Transverse colon (tissue), 4 donors: ENCODE results near the gene NR1D2. TPM values are rescaled to one million over a fixed set of nuclear protein-coding genes. Genes with fewer than 3 reads are reported as not detected.
"Not testable (repeated sequence)": the region's sequence is repeated elsewhere in the genome, so short reads cannot be mapped to it uniquely, and the experiment has no call there.

Experiments used
- DNase-seq: peaks from one replicate; pipeline ENCODE4 v3.0.0-alpha.2; 2019
- H3K27ac ChIP-seq, 4 donors: fragments of 200-600 bp; sonication (generic); 2 replicates each; pipeline ENCODE4 v1.5.1; 2016 to 2018; ENCODE audit warnings: inconsistent platforms in 4 of 4
- H3K27me3 ChIP-seq: fragments of 200-600 bp; sonication (generic); 2 replicates; pipeline ENCODE4 v1.5.1; 2017; ENCODE audit warnings: inconsistent platforms
- H3K36me3 ChIP-seq, 4 donors: fragments of 200-600 bp; sonication (generic); 2 replicates each; pipeline ENCODE4 v1.5.1; 2017 to 2019; ENCODE audit warnings: inconsistent platforms in 4 of 4
- H3K4me1 ChIP-seq, 4 donors: fragments of 200-600 bp; sonication (generic); 2 replicates each; pipeline ENCODE4 v1.5.1; 2017 to 2020; ENCODE audit warnings: inconsistent platforms in 4 of 4
- H3K4me3 ChIP-seq, 4 donors: fragments of 200-600 bp; sonication (generic); 1 replicate in 1 of 4; 2 replicates in 3 of 4; pipeline versions ENCODE4 v1.5.1 to v1.6.1; 2017 to 2019; ENCODE audit warnings: inconsistent platforms in 4 of 4
- H3K9me3 ChIP-seq, 2 donors: fragments of 200-600 bp; sonication (generic); 2 replicates each; pipeline ENCODE4 v1.5.1; 2017 to 2019; ENCODE audit warnings: inconsistent platforms in 2 of 2
- CTCF ChIP-seq, 5 experiments: fragments of 200-600 bp in 3 of 5; fragments of 450-650 bp in 2 of 5; sonication (generic) in 3 of 5; IDR thresholded peaks; 1 replicate in 2 of 5; 2 replicates in 3 of 5; pipeline ENCODE4 v1.5.1; 2016 to 2017; ENCODE audit warnings: antibody characterized with exemption in 5 of 5, inconsistent platforms in 3 of 5, mild to moderate bottlenecking in 2 of 5, moderate library complexity in 1 of 5
- EP300 ChIP-seq: sonication (generic); formaldehyde crosslinking; IDR thresholded peaks from one replicate; pipeline ENCODE4 v1.6.1; 2017; ENCODE audit warnings: antibody characterized with exemption, low read depth
- POLR2A ChIP-seq: fragments of 450-650 bp; IDR thresholded peaks from one replicate; pipeline ENCODE4 v1.6.1; 2016; ENCODE audit warnings: antibody characterized with exemption, mild to moderate bottlenecking, moderate library complexity
- POLR2AphosphoS5 ChIP-seq, 3 donors: sonication (generic); formaldehyde crosslinking; IDR thresholded peaks; one replicate each; pipeline ENCODE4 v1.6.1; 2016; ENCODE audit warnings: antibody characterized with exemption in 3 of 3
- WGBS, 2 donors: methylation state at CpG; one replicate each; pipeline ENCODE4 v1.1.5; 2018; ENCODE audit warnings: low coverage in 1 of 2; 5-methylcytosine and 5-hydroxymethylcytosine counted together
- in situ Hi-C, 4 donors: fragments of 200-750 bp; cut with MboI; loops; one replicate each; pipeline versions ENCODE4 v1.15.0 to v1.15.1; 2017; ENCODE audit warnings: low sequenced_read_pairs in 3 of 4, low pct_ligation_motif_present in 1 of 4, low pct_unique_long_range_greater_than_20kb in 1 of 4
- intact Hi-C: fragments of 100-400 bp; cut with DNase I; formaldehyde crosslinking; loops from one replicate; pipeline ENCODE4 v1.15.1; 2023; ENCODE audit warnings: low total_unique reads
- total RNA-seq, 4 donors: library from RNA; depleted of rRNA; stranded (reverse); fragments of >200 nt; gene quantifications; one replicate each; pipeline ENCODE4 v1.1.0, GENCODE V29; 2016

Gene NR1D2
- total RNA-seq, 4 donors from 2014 or later, result 21.9 to 34.8 (median 26.9) TPM

- Histone ChIP-seq H3K4me1 (peaks cover 7 to 25% (median 11%) of the 10 kb centered on the region in 4 donors), H3K9me3 (no peaks in the 10 kb centered on the region), H3K36me3 (peaks cover 0 to 4% (median 0%) of the 10 kb centered on the region in 4 donors), H3K4me3 (no peak overlapping the region), H3K27ac (no peak overlapping the region), H3K27me3 (no peaks in the 10 kb centered on the region)
- WGBS, 2 donors, result 94% methylated on average over 2 of the region's 2 CpGs
- in situ Hi-C loops (no loop called here), intact Hi-C loops (no loop called here)
- no peak for DNase-seq
- TF ChIP-seq POLR2A, result no peak
- TF ChIP-seq CTCF (IDR thresholded peaks at IDR 0.05), result no peak
- no peak for TF ChIP-seq EP300
- no peak for TF ChIP-seq POLR2AphosphoS5 (IDR thresholded peaks at IDR 0.05)
Measured at GRCh38 chr3:23911397-23911796, 33.7 kb upstream of the NR1D2 start.

- 92 to 100% methylated on average over 1 to 3 of the region's 3 CpGs for WGBS, 2 donors
- H3K4me1 ChIP-seq, result peaks cover 7 to 25% (median 11%) of the 10 kb centered on the region in 4 donors
- H3K27ac ChIP-seq, intact Hi-C loops, in situ Hi-C loops, DNase-seq, H3K27me3 ChIP-seq, H3K4me3 ChIP-seq, H3K36me3 ChIP-seq, H3K9me3 ChIP-seq: not testable (repeated sequence)
Measured at GRCh38 chr3:23912335-23912734, 32.8 kb upstream of the NR1D2 start.

GRCh38 chr3:23913182-23913581 is 31.9 kb upstream of the NR1D2 start:
- no peak overlapping the region for H3K27ac ChIP-seq

GRCh38 chr3:23913873-23914743 is 31.0 kb upstream of the NR1D2 start:
- 58 to 60% methylated on average over 3 of the region's 3 CpGs for whole genome bisulfite sequencing, 2 donors
- no peak overlapping the region for H3K27ac ChIP-seq
- intact Hi-C loops (no loop called here), in situ Hi-C loops (no loop called here)
- H3K9me3 ChIP-seq, result no peaks in the 10 kb centered on the region
- TF ChIP-seq CTCF (IDR thresholded peaks at IDR 0.05) (no peak), POLR2A (no peak), POLR2AphosphoS5 (IDR thresholded peaks at IDR 0.05) (no peak), EP300 (no peak)
- H3K27me3 ChIP-seq, result no peaks in the 10 kb centered on the region
- peaks cover 7 to 38% (median 23%) of the 10 kb centered on the region in 4 donors for H3K4me1 ChIP-seq
- H3K4me3 ChIP-seq, result no peak overlapping the region
- H3K36me3 ChIP-seq, result no peaks in the 10 kb centered on the region
- DNase-seq, result no peak

More at GRCh38 chr3:23913182-23913581, 31.9 kb upstream of the NR1D2 start:
- intact Hi-C loops, result no loop called here
- Histone ChIP-seq H3K36me3 (peaks cover 0 to 4% (median 0%) of the 10 kb centered on the region in 4 donors), H3K27me3 (no peaks in the 10 kb centered on the region), H3K4me1 (peaks cover 7 to 29% (median 14%) of the 10 kb centered on the region in 4 donors), H3K4me3 (no peak overlapping the region), H3K9me3 (no peaks in the 10 kb centered on the region)
- DNase-seq, result no peak
- in situ Hi-C loops, result no loop called here
- WGBS, 2 donors, result 87 to 90% methylated on average over 1 of the region's 1 CpG
- TF ChIP-seq EP300 (no peak), POLR2A (no peak), POLR2AphosphoS5 (IDR thresholded peaks at IDR 0.05) (no peak), CTCF (IDR thresholded peaks at IDR 0.05) (no peak)
